Mucosa of stomach (tissue), 1 donor: ENCODE results near the gene SYNPR.

Experiments used
- H3K27me3 ChIP-seq: one replicate; pipeline ENCODE4 v1.7.0; 2013; ENCODE audit warnings: mild to moderate bottlenecking, low read length; ENCODE audit not compliant: control insufficient read depth, insufficient read depth
- H3K36me3 ChIP-seq: one replicate; pipeline ENCODE4 v1.7.0; 2013; ENCODE audit warnings: low read length; ENCODE audit not compliant: control insufficient read depth, insufficient read depth
- H3K4me1 ChIP-seq: one replicate; pipeline ENCODE4 v1.7.0; 2013; ENCODE audit warnings: mild to moderate bottlenecking, low read length; ENCODE audit not compliant: control insufficient read depth, insufficient read depth
- H3K4me3 ChIP-seq: one replicate; pipeline ENCODE4 v1.7.0; 2013; ENCODE audit warnings: low read length
- H3K9ac ChIP-seq: one replicate; pipeline ENCODE4 v1.7.0; 2013; ENCODE audit warnings: mild to moderate bottlenecking, low read length, moderate library complexity
- H3K9me3 ChIP-seq: one replicate; pipeline ENCODE4 v1.7.0; 2013; ENCODE audit warnings: mild to moderate bottlenecking, low read length, moderate library complexity; ENCODE audit not compliant: control insufficient read depth
- donor health status: Pancreatic carcinoma.

SYNPR gene

DNA sequence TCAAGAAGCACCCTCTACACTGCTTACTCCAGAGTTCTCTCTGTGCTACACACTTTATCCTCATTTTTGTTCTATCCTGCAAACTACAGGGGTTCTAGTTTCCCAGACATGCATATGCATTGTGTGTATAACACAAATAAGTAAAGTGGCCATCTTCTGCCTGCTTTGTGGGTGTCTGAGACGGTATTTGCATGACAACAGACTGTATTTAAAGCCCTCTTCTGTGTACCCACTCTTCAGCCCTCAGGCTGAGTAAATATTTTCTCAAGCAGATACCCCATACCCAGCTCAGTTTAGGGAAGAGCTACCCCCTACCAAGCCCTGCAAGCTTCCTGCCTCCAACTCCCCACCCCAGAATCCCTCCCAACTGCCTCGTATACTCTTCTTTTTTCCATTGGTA lies 31.7 kb downstream of the SYNPR start:
- H3K9me3 ChIP-seq: no peaks in the 10 kb centered on the region
- no peaks in the 10 kb centered on the region for H3K36me3 ChIP-seq
- no peaks in the 10 kb centered on the region for H3K27me3 ChIP-seq
- no peak overlapping the region for H3K9ac ChIP-seq
- no peaks in the 10 kb centered on the region for H3K4me1 ChIP-seq
- H3K4me3 ChIP-seq: no peak overlapping the region

DNA sequence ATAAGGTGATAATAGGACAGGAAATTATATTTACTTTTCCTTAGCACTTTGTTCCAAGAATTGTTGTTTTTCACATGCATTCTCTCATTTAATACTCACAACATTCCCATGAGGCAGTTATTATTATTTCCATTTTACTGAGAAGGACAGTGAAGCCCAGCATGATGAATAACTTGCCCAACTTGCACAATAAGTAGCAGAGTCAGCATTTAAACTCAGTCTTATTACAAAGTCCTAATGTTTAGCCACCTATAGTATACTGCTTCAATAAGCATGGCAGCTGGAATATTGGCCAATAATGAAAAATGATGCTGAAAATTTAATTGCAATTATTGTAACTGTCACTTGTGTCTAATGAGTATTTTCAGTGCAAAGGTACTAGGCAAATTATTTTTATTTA lies 45.7 kb downstream of the SYNPR start:
- no peaks in the 10 kb centered on the region for H3K27me3 ChIP-seq
- H3K4me1 ChIP-seq: no peaks in the 10 kb centered on the region
- H3K36me3 ChIP-seq: no peaks in the 10 kb centered on the region
- H3K9me3 ChIP-seq: no peaks in the 10 kb centered on the region
- no peak overlapping the region for H3K4me3 ChIP-seq
- H3K9ac ChIP-seq: no peak overlapping the region

GRCh38 chr3:63324621-63325020 lies 46.5 kb downstream of the SYNPR start:
- H3K4me1 ChIP-seq: no peaks in the 10 kb centered on the region
- H3K4me3 ChIP-seq: no peak overlapping the region
- H3K27me3 ChIP-seq: no peaks in the 10 kb centered on the region
- H3K36me3 ChIP-seq: no peaks in the 10 kb centered on the region
- H3K9me3 ChIP-seq: no peaks in the 10 kb centered on the region
- no peak overlapping the region for H3K9ac ChIP-seq

DNA sequence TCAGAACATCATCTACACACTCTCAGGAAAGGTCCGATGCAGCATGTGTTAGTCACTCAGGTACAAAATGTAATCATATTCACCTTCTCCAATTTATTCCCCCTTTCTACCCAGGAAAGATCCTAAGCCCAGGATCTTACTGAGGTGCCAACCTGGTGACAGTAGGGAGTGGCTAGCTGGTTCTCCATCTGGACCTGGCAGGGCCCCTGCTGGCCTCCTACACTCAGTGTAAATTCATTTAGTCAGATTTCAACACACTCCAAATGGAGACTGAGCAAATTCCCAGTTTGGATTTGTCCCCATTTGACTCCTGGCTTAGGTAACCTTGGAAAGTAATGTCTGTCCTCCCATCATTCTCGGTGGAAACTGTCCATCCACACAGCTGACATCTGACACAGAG lies 47.3 kb downstream of the SYNPR start:
- no peaks in the 10 kb centered on the region for H3K4me1 ChIP-seq
- H3K36me3 ChIP-seq: no peaks in the 10 kb centered on the region
- H3K9ac ChIP-seq: no peak overlapping the region
- no peaks in the 10 kb centered on the region for H3K9me3 ChIP-seq
- no peak overlapping the region for H3K4me3 ChIP-seq
- H3K27me3 ChIP-seq: no peaks in the 10 kb centered on the region

GRCh38 chr3:63328365-63328764 lies 50.3 kb downstream of the SYNPR start:
- Histone ChIP-seq H3K27me3 (no peaks in the 10 kb centered on the region), H3K9ac (no peak overlapping the region), H3K4me1 (no peaks in the 10 kb centered on the region), H3K9me3 (no peaks in the 10 kb centered on the region), H3K4me3 (no peak overlapping the region), H3K36me3 (no peaks in the 10 kb centered on the region)

DNA sequence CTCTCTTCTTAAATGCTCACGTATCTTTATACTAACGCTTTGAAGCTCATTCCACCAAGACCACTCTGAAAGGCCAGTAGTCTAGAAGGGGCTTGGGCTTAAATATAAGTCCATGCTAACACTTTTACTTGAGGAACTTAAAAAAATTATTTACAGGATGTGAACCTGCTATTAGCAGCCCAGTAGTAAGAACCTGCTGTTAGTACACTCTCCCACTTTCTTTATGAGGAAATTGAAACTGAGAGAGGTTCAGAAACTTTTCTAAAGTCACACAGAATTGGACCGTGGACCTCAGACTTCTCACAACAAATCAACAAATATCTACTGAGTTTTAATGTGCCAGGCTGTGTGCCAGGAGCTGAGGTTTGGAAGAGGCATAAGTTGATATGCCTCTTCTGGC lies 53.4 kb downstream of the SYNPR start:
- Histone ChIP-seq H3K4me3 (no peak overlapping the region), H3K4me1 (no peaks in the 10 kb centered on the region), H3K9me3 (no peaks in the 10 kb centered on the region), H3K9ac (no peak overlapping the region), H3K36me3 (no peaks in the 10 kb centered on the region), H3K27me3 (no peaks in the 10 kb centered on the region)

GRCh38 chr3:63333815-63334214 lies 55.7 kb downstream of the SYNPR start:
- Histone ChIP-seq H3K4me3 (no peak overlapping the region), H3K27me3 (no peaks in the 10 kb centered on the region), H3K9me3 (no peaks in the 10 kb centered on the region), H3K36me3 (no peaks in the 10 kb centered on the region), H3K9ac (no peak overlapping the region), H3K4me1 (no peaks in the 10 kb centered on the region)

DNA sequence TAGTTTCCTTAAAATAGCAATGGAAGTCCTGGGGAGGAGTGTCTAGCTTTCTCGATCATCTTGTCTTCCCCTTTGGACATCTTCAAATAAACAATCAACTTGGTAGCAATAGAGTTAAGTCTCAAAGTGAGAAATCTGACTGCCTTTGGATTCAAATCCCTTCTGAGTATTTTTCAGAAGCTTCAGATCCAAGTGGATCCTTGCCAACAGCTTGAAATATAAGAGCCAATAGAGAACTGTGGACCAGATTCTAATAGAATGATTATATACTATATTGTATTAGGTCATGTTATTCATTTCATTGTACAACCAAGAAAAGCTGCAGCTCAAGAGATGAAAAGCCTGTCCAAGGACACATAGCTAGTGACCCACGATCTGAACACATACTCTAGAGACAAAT lies 60.2 kb downstream of the SYNPR start:
- Histone ChIP-seq H3K36me3 (no peaks in the 10 kb centered on the region), H3K4me1 (peaks cover 3% of the 10 kb centered on the region), H3K4me3 (no peak overlapping the region), H3K9me3 (no peaks in the 10 kb centered on the region), H3K9ac (no peak overlapping the region), H3K27me3 (no peaks in the 10 kb centered on the region)

DNA sequence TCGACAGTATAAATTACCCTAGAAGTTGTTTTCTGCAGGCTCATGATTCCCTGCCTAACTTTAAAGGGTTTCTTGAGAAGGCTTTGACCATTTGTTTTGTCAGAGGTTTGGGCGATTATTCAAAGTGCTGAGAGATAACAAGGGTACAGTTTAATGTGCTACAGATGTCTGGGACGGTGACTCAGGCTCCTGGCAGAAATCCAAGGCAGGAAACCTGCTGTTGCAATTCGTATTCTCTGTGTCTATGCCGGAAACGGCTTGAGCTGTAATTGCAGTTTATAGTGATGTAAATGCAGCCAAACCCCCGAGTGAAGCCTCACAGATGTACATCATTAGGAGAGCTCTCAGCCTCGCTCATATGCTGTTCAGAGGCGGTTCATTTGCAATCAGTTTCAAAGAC lies 65.6 kb downstream of the SYNPR start:
- Histone ChIP-seq H3K27me3 (no peaks in the 10 kb centered on the region), H3K9me3 (no peaks in the 10 kb centered on the region), H3K4me1 (peaks cover 9% of the 10 kb centered on the region), H3K9ac (no peak overlapping the region), H3K4me3 (no peak overlapping the region), H3K36me3 (no peaks in the 10 kb centered on the region)

DNA sequence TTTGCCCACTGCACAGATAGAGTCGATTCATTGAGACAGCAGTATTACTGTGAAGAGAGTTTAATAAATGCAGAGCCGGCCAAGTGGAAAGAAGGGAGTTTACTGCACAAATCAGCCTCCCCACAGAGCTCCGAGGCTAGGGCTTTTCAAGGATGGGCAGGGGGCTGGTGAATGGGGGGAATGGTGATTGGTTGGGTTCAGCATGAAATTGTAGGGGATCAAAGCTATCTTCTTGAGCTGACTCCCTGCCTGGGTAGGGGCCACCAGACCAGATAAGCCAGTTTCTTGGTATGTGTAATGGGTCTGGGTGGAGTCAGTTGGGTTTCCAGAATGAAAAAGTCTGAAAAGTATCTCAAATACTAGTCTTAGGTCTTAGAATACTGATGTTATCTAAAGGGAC lies 66.6 kb downstream of the SYNPR start:
- H3K9ac ChIP-seq: no peak overlapping the region
- no peaks in the 10 kb centered on the region for H3K36me3 ChIP-seq
- H3K4me3 ChIP-seq: no peak overlapping the region

GRCh38 chr3:63349583-63350573 lies 71.8 kb downstream of the SYNPR start:
- Histone ChIP-seq H3K36me3 (no peaks in the 10 kb centered on the region), H3K9ac (no peak overlapping the region), H3K4me3 (no peak overlapping the region), H3K27me3 (no peaks in the 10 kb centered on the region), H3K4me1 (no peaks in the 10 kb centered on the region), H3K9me3 (no peaks in the 10 kb centered on the region)

More for the DNA sequence above, 66.6 kb downstream of the SYNPR start:
- Histone ChIP-seq H3K4me1 (peaks cover 9% of the 10 kb centered on the region), H3K27me3 (no peaks in the 10 kb centered on the region), H3K9me3 (no peaks in the 10 kb centered on the region)

- Histone ChIP-seq H3K36me3 (no peaks in the 10 kb centered on the region), H3K27me3 (no peaks in the 10 kb centered on the region), H3K9ac (no peak overlapping the region), H3K4me1 (no peaks in the 10 kb centered on the region), H3K4me3 (no peak overlapping the region), H3K9me3 (no peaks in the 10 kb centered on the region)
These were observed 73.3 kb downstream of the SYNPR start for GRCh38 chr3:63351159-63352007.
